Measurements from ENCODE around the gene CTDSPL2.
"Not testable (repeated sequence)": the region's sequence is repeated elsewhere in the genome, so short reads cannot be mapped to it uniquely, and the experiment has no call there.

CTDSPL2 gene

DNA sequence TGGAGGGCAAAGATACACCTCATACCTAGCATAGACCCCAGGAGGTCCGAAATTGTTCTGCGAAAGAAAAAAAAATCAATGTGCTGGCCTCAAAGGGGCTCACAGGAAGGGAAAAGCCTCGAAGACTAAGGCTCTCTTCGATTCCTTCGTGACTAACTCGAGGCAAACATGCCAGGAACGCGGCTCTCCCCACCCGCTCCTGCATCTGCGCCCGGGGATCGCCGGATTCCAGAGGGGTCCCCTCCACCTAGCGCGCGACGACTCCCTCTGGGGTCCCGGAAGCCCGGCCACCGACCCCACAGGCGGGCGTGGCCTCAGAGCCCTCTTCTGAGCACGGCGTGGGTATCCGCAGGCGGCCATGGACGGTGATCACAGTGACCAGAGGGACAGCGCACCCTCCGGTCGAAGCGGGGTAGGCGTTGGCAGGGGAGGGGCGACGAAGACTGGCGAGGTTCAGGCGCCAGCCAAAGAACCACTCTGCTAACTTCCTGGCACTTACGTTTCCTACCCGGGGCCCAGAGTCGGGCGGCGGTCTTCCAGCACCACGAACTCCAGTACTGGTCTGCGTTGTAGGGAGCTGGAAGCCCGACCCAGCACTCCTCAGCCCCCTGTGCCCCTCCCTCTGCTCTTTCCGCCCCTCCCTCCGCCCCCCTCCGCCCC lies 109.0 kb downstream of the CTDSPL2 start:
- Mint-ChIP-seq H3K4me3 (peak overlapping the region; percentile 93 to 94), H3K36me3 (ENCODE audit: insufficient read depth) (peaks cover 44% of the 10 kb centered on the region), H3K9me3 (no peaks in the 10 kb centered on the region), H3K27ac (peak overlapping the region; percentile 93 to 96), H3K4me1 (ENCODE audit: low read depth in 2 of 2) (peaks cover 27 to 43% of the 10 kb centered on the region in 2 donors), H3K27me3 (no peaks in the 10 kb centered on the region)
- ATAC-seq (replicated peaks) (peak; percentile 63), DNase-seq (no peak)

DNA sequence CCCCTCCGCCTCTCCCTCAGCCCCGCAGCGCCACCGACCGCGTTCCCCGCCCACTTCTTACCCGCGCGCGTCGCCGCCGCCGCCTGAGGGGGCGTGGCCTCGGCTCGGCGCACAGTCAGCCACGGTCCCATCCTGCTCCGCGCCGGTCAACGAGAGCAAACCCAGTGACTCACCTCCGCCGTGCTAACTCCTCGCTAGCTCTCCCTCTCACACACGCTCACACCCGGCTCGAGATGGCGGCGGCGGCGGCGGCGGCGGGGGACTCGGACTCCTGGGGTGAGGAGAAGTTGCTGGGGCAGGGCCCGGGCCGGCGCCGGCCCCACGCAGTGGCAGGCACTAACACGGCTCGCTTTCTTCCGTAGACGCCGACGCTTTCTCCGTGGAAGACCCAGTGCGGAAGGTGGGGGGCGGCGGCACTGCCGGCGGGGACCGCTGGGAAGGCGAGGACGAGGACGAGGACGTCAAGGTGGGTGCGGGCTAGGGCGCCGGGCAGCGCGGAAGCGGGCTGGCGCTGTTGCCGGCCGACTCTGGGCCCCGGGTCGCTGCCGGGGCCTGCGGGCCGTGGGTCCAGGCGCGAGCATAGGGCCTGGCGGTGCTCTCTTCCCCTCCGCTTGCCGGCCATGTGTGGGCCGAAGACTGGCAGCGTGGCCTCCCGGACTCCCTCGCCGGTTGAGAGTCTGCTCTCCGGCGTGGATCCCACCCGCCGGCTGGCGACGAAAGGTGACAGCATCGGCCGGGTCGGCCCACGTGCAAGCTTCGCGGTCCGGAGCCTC lies 109.7 kb downstream of the CTDSPL2 start, which contains the start of gene EIF3J:
EIF3J (plus strand) TSS at position 186 of the 773 bp plus-strand sequence; CDS start at position 234, 48 bp downstream.
- peak within 1 kb of the TSS; percentile 93 to 94 for H3K4me3 Mint-ChIP-seq
- DNase-seq (peak; percentile 91 to 93 (median 91)), ATAC-seq (replicated peaks) (peak; percentile 88)
- H3K4me1 Mint-ChIP-seq (ENCODE audit: low read depth in 2 of 2): peaks cover 31 to 51% of the 10 kb centered on the region in 2 donors
- H3K27me3 Mint-ChIP-seq: no peaks in the 10 kb centered on the region
- peak within 1 kb of the TSS; percentile 93 to 96 for H3K27ac Mint-ChIP-seq
- peaks cover 49% of the 10 kb centered on the region for H3K36me3 Mint-ChIP-seq (ENCODE audit: insufficient read depth)
- no peaks in the 10 kb centered on the region for H3K9me3 Mint-ChIP-seq

- no peaks in the 10 kb centered on the region for H3K27me3 Mint-ChIP-seq
- DNase-seq: peak in 1 of 3 experiments; percentile 11
Measured at GRCh38 chr15:44537735-44538240, 110.4 kb downstream of the CTDSPL2 start.

DNA sequence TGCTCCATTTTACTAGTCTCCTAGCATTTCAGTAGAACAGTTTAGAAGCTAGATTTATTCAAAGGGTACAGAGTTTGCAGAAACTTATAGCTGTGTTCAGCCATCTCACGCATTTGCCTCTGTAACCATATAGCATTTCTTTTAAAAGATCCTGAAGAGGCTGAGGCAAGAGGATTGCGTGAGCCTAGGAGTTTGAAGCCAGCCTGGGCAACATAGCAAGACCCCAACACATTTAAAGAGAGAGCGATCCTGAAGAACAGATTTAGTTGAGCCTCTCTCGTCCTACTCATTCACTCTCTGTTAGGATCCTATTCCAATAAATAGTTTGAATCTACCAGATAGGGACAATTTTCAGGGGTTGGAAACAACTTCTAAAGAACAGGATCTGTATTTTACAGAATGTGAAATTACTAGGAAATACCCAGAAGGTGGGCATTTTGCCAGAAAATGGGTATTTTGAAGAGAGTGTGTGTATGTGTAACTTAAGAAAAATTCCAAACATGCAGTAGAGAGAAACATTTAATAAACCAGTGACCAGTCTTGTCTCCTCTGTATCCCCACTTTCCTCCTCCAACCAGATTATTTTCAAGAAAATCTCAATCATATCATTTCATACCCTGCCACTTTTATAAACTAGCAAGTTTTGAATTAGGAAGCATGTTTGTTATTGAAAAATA lies 114.0 kb downstream of the CTDSPL2 start:
- Mint-ChIP-seq H3K27ac (peak overlapping the region in 1 of 2 donors; percentile 19), H3K36me3 (ENCODE audit: insufficient read depth) (peaks cover 52% of the 10 kb centered on the region), H3K9me3 (no peaks in the 10 kb centered on the region), H3K4me1 (ENCODE audit: low read depth in 2 of 2) (peaks cover 38 to 52% of the 10 kb centered on the region in 2 donors), H3K4me3 (peak overlapping the region in 1 of 2 donors; percentile 8), H3K27me3 (no peaks in the 10 kb centered on the region)
- no peak for ATAC-seq (replicated peaks)
- no peak for DNase-seq

More at GRCh38 chr15:44537735-44538240, 110.4 kb downstream of the CTDSPL2 start:
- H3K36me3 Mint-ChIP-seq (ENCODE audit: insufficient read depth): peaks cover 49% of the 10 kb centered on the region
- peak overlapping the region; percentile 93 to 96 for H3K27ac Mint-ChIP-seq
- no peak for ATAC-seq (replicated peaks)
- peaks cover 33 to 55% of the 10 kb centered on the region in 2 donors for H3K4me1 Mint-ChIP-seq (ENCODE audit: low read depth in 2 of 2)
- no peaks in the 10 kb centered on the region for H3K9me3 Mint-ChIP-seq
- H3K4me3 Mint-ChIP-seq: peak overlapping the region; percentile 93 to 94

- no peaks in the 10 kb centered on the region for H3K9me3 Mint-ChIP-seq
- H3K4me3 Mint-ChIP-seq: peak overlapping the region in 1 of 2 donors; percentile 10
- peaks cover 40 to 56% of the 10 kb centered on the region in 2 donors for H3K4me1 Mint-ChIP-seq (ENCODE audit: low read depth in 2 of 2)
- H3K36me3 Mint-ChIP-seq (ENCODE audit: insufficient read depth): peaks cover 40% of the 10 kb centered on the region
- H3K27ac Mint-ChIP-seq: peak overlapping the region in 1 of 2 donors; percentile 19
- DNase-seq: no peak
- no peak for ATAC-seq (replicated peaks)
- H3K27me3 Mint-ChIP-seq: no peaks in the 10 kb centered on the region
Measured at GRCh38 chr15:44542596-44542995, 115.2 kb downstream of the CTDSPL2 start.

DNA sequence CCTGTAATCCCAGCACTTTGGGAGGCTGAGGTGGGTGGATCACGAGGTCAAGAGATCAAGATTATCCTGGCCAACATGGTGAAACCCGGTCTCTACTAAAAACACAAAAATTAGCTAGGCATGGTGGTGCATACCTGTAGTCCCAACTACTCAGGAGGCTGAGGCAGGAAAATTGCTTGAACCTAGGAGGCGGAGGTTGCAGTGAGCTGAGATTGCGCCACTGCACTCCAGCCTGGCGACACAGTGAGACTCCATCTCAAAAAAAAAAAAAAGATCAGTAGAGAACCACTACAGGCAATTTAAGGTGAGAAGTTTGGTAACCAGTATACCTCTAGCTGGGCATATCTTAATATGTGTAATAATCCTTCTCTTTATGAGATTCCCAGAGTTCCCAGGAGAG lies 117.3 kb downstream of the CTDSPL2 start:
- H3K27me3 Mint-ChIP-seq; ATAC-seq (replicated peaks); H3K9me3 Mint-ChIP-seq; DNase-seq: not testable (repeated sequence)
- peaks cover 32 to 61% of the 10 kb centered on the region in 2 donors for H3K4me1 Mint-ChIP-seq (ENCODE audit: low read depth in 2 of 2)
- H3K4me3 Mint-ChIP-seq: peak overlapping the region; percentile 20 to 36
- peak overlapping the region in 1 of 2 donors; percentile 31 for H3K27ac Mint-ChIP-seq
- H3K36me3 Mint-ChIP-seq (ENCODE audit: insufficient read depth): peaks cover 33% of the 10 kb centered on the region

DNA sequence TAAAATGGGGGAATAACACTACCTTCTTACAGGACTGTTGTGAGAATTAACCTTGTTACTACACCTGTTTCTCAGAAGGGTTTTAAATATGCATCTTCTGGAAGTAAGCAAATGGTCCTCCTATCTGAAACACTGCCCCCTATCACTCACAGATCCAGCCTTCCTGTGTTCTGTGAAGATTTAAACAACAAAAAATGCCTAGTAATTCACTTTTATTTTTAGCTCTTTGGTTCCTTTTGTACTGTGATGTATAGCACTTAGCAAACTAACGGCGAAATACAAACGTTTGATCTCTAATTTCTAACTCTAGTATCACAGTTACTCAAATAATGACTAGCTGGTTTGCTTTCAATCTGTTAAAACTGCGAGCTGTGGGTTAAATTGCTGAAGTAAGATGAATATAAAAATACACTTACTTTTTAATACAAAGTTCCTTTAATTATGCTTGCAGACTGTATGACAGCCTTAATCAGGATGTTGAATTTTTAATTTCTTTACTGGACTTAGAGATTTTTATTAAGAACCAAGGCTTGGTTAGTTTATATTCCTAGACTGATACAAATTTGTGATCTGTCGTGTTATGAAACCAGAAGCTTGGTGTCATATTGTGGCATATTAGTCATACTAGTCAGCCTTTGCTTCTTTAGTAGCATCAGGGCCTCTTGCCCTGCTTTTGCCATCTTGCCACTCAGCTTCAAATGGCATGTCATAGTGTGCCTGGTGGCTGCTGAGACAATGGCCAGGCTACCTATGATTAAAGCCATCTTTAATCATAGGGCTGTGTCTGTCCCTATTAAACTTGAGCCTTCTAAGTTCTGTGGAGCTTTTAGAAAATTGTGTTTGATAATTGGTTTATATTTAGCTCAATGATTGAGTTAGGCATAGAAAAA lies 118.7 kb downstream of the CTDSPL2 start:
- peak overlapping the region; percentile 13 to 27 for H3K4me3 Mint-ChIP-seq
- peaks cover 27 to 51% of the 10 kb centered on the region in 2 donors for H3K4me1 Mint-ChIP-seq (ENCODE audit: low read depth in 2 of 2)
- ATAC-seq (replicated peaks) (peak; percentile 87), DNase-seq (peak in 1 of 3 experiments; percentile 14)
- no peaks in the 10 kb centered on the region for H3K9me3 Mint-ChIP-seq
- H3K27ac Mint-ChIP-seq: peak overlapping the region; percentile 2 to 74
- peaks cover 41% of the 10 kb centered on the region for H3K36me3 Mint-ChIP-seq (ENCODE audit: insufficient read depth)
- H3K27me3 Mint-ChIP-seq: no peaks in the 10 kb centered on the region

DNA sequence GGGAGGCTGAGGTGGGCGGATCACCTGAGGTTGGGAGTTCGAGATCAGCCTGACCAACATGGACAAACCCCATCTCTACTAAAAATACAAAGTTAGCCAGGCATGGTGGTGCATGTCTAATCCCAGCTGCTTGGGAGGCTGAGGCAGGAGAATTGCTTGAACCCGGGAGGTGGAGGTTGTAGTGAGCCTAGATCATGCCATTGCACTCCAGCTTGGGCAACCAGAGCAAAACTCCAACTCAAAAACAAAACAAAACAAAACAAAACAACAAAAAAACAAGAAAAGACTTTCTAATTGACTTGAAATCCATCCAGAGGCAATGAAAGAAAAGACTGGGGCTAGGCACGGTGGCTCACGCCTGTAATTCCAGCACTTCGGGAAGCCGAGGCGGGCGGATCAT lies 121.7 kb downstream of the CTDSPL2 start:
- Mint-ChIP-seq H3K36me3 (ENCODE audit: insufficient read depth) (peaks cover 54% of the 10 kb centered on the region), H3K4me1 (ENCODE audit: low read depth in 2 of 2) (peaks cover 10 to 27% of the 10 kb centered on the region in 2 donors), H3K27ac (peak overlapping the region in 1 of 2 donors; percentile 81)
- H3K9me3 Mint-ChIP-seq; H3K4me3 Mint-ChIP-seq; ATAC-seq (replicated peaks); H3K27me3 Mint-ChIP-seq; DNase-seq: not testable (repeated sequence)

DNA sequence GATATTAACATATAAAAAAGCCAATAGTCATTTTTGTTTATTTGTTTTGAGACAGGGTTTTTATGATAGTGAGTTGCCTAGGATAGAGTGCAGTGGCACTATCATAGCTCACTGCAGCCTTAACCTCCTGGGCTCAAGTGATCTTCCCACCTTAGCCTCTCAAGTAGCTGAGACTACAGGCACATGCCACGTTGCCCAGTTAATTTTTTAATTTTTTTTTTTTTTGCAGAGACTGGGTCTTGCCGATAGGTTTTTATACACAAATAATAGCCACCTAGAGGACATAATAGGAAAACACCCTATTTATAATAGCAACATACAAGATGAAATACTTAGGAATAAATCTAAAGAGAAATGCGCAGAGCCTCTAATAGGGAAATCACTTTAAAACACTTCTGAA lies 122.8 kb downstream of the CTDSPL2 start:
- H3K4me1 Mint-ChIP-seq (ENCODE audit: low read depth in 2 of 2): peaks cover 12 to 31% of the 10 kb centered on the region in 2 donors
- H3K9me3 Mint-ChIP-seq: no peaks in the 10 kb centered on the region
- no peak overlapping the region for H3K4me3 Mint-ChIP-seq
- H3K27me3 Mint-ChIP-seq: no peaks in the 10 kb centered on the region
- H3K36me3 Mint-ChIP-seq (ENCODE audit: insufficient read depth): peaks cover 65% of the 10 kb centered on the region
- ATAC-seq (replicated peaks) (peak; percentile 42), DNase-seq (no peak)
- no peak overlapping the region for H3K27ac Mint-ChIP-seq

DNA sequence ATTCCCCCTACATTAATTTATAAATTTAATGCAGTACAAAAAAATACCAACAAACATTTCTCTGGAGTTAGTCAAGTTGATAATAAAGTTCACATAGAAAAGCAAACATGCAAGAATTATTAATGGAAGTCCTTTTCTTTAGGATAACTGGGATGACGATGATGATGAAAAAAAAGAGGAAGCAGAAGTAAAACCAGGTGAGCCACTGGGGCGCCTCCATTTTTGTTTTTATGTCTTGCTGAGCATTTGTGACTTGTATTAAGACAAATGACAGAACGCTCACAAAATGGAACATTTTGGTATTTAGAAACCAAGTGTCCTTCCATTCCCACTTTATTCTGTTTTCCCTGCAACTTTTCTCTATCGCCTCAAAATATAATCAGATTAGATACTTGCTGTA lies 123.3 kb downstream of the CTDSPL2 start:
- Mint-ChIP-seq H3K27ac (peak overlapping the region in 1 of 2 donors; percentile 39), H3K4me3 (no peak overlapping the region), H3K9me3 (no peaks in the 10 kb centered on the region), H3K36me3 (ENCODE audit: insufficient read depth) (peaks cover 69% of the 10 kb centered on the region), H3K4me1 (ENCODE audit: low read depth in 2 of 2) (peaks cover 12 to 34% of the 10 kb centered on the region in 2 donors), H3K27me3 (no peaks in the 10 kb centered on the region)
- DNase-seq (no peak), ATAC-seq (replicated peaks) (no peak)

DNA sequence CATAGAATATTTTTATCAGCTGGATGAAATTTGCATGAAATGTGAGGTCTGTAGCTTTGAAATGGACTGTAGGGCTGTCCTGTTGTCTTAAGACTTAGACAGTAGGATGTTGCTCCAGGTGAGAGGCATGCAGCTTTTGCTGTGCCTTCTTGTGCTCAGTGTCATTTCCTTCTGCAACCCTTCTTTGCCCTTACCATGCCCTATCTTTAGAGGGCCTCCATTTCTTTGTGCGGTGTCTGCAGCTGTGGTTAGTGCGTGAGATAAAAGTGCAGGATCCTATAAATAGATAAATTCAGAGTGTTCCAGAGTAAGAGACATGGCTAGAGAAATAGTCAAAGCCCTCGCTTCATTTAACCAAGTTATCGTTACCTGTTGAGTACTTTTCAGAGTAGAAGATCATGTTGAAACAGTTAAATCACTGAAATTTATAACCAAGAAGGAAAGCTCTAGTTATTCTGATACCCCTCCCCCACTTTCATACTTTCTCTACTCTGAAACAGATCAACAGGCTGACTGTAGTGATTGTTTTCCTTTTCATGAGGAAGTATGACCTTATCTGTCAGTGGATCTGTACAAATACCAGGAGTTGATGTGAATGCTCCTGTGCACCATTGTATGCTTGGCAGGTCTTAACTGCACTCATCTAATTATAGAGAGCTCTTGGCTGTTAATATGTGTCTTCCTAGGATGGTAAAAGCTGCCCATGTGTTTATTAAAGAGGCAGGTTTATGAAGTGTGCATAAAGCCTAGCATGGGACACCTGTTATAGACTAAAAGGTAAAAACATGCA lies 127.7 kb downstream of the CTDSPL2 start:
- no peak for DNase-seq
- Mint-ChIP-seq H3K27me3 (no peaks in the 10 kb centered on the region), H3K36me3 (ENCODE audit: insufficient read depth) (peaks cover 97% of the 10 kb centered on the region), H3K9me3 (no peaks in the 10 kb centered on the region), H3K4me1 (ENCODE audit: low read depth in 2 of 2) (peaks cover 6 to 15% of the 10 kb centered on the region in 2 donors), H3K4me3 (no peak overlapping the region), H3K27ac (peak overlapping the region; percentile 20 to 66)
- peak; percentile 19 for ATAC-seq (replicated peaks)

DNA sequence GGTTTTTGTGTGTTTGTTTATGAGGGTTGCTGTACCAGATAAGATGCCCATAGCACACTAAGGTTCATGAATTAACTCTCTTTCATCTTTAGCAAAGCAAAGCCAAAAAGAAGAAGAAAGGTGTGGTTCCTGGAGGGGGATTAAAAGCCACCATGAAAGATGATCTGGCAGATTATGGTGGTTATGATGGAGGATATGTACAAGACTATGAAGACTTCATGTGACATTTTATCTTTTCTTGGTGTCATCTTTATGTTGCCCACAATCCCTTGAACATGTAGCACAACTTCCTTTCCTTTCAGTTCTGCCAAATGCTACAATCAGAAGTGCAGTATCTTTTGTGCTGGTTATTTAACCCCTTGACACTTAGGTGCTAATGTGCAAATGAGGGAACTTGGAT lies 133.5 kb downstream of the CTDSPL2 start:
- H3K9me3 Mint-ChIP-seq, H3K4me3 Mint-ChIP-seq, DNase-seq, H3K27me3 Mint-ChIP-seq: not testable (repeated sequence)
- Mint-ChIP-seq H3K4me1 (ENCODE audit: low read depth in 2 of 2) (peaks cover 7 to 16% of the 10 kb centered on the region in 2 donors), H3K27ac (peak overlapping the region; percentile 71 to 72), H3K36me3 (ENCODE audit: insufficient read depth) (peaks cover 95% of the 10 kb centered on the region)
- ATAC-seq (replicated peaks): peak; percentile 40

Measured in effector memory CD8-positive, alpha-beta T cell (primary cell).